SU-DHL-6 (cell line): ENCODE measurements around the gene UBXN4.

Source experiments
- H2AFZ ChIP-seq: fragments of 200-600 bp; sonication (generic); 2 replicates; pipeline ENCODE4 v1.6.1; 2014; ENCODE audit warnings: low read depth, mild to moderate bottlenecking, moderate library complexity, mixed read lengths, antibody characterized with exemption, low read length; ENCODE audit not compliant: severe bottlenecking
- H3F3A ChIP-seq: fragments of 200-600 bp; shearing (Covaris generic); 2 replicates; pipeline ENCODE4 v1.6.0; 2016; ENCODE audit warnings: antibody characterized with exemption, mild to moderate bottlenecking; ENCODE audit not compliant: insufficient read depth
- H3K27ac ChIP-seq: fragments of 200-600 bp; sonication (generic); 2 replicates; pipeline ENCODE4 v1.5.1; 2016; ENCODE audit warnings: low read depth, mild to moderate bottlenecking, low read length, moderate library complexity, mixed read lengths
- H3K27me3 ChIP-seq: fragments of 200-600 bp; sonication (generic), shearing (Covaris generic); 2 replicates; pipeline ENCODE4 v1.6.0; 2014; ENCODE audit warnings: mild to moderate bottlenecking, low read length
- H3K36me3 ChIP-seq: fragments of 200-600 bp; sonication (generic); 2 replicates; pipeline ENCODE4 v1.6.1; 2014; ENCODE audit warnings: mild to moderate bottlenecking, low read length, mixed read lengths
- H3K4me2 ChIP-seq: fragments of 300-600, 200-600 bp; shearing (Covaris generic), sonication (generic); 2 replicates; pipeline ENCODE4 v1.6.0; 2014; ENCODE audit warnings: low read length, low read depth, mild to moderate bottlenecking; ENCODE audit not compliant: poor library complexity, severe bottlenecking
- H3K4me3 ChIP-seq: fragments of 200-600 bp; sonication (generic); 2 replicates; pipeline ENCODE4 v1.5.1; 2014; ENCODE audit warnings: antibody characterized with exemption, low read length, mild to moderate bottlenecking, mixed read lengths; ENCODE audit not compliant: insufficient read depth, poor library complexity, severe bottlenecking
- H3K79me2 ChIP-seq: fragments of 200-600 bp; sonication (generic); 2 replicates; pipeline ENCODE4 v1.6.1; 2014; ENCODE audit warnings: mild to moderate bottlenecking, low read length, moderate library complexity; ENCODE audit not compliant: insufficient read depth
- H3K9ac ChIP-seq: fragments of 200-600 bp; sonication (generic); 2 replicates; pipeline ENCODE4 v1.7.0; 2014; ENCODE audit warnings: mild to moderate bottlenecking, low read length
- H3K9me2 ChIP-seq: fragments of 200-600 bp; sonication (generic); replicated peaks from 2 replicates; pipeline ENCODE4 v1.6.1; 2014; ENCODE audit warnings: low read length; ENCODE audit not compliant: insufficient read depth
- H3K9me3 ChIP-seq: fragments of 200-600 bp; sonication (generic); 2 replicates; pipeline ENCODE4 v1.6.1; 2014; ENCODE audit warnings: low read length, mixed read lengths; ENCODE audit not compliant: insufficient read depth
- H4K20me1 ChIP-seq: fragments of 200-600 bp; sonication (generic); 2 replicates; pipeline ENCODE4 v1.6.1; 2014; ENCODE audit warnings: low read depth, mild to moderate bottlenecking, antibody characterized with exemption, low read length, moderate library complexity, mixed read lengths
- EZH2phosphoT487 ChIP-seq: fragments of 200-600 bp; sonication (generic), shearing (Covaris generic); conservative IDR thresholded peaks from 2 replicates; pipeline ENCODE4 v1.6.1; 2018; ENCODE audit warnings: mild to moderate bottlenecking, antibody characterized with exemption, low read length, moderate library complexity, mixed read lengths
- TF ChIP-seq, protein P1 (sequence below): fragments of 200-600 bp; sonication (generic); IDR thresholded peaks from one replicate; pipeline ENCODE4 v1.5.1; 2017; ENCODE audit warnings: antibody characterized with exemption, mild to moderate bottlenecking, low read length, moderate library complexity; ENCODE audit not compliant: insufficient read depth, poor library complexity, severe bottlenecking

Gene UBXN4

DNA sequence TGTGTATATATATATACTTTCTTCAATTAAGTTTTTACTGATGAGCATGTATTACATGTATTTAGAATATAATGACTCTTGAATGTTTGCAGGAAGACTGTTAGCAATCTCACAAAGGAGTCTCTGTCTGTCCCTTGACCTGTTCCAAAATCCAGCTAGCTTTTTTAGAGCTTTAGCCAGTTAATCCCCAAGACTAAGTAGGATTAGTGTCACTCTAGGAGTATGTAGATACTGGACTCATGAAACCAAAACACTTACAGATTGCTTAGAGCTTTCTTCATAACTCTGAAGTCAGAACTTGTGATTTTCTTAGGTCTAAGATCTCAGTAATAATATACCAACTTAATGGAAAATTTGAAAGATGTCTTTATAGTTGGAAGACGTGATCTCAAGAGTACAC, 2.2 kb downstream of the UBXN4 start:
- Histone ChIP-seq H3K27ac (no peak overlapping the region), H3K9me2 (no peaks in the 10 kb centered on the region), H4K20me1 (peaks cover 20% of the 10 kb centered on the region), H3K36me3 (peaks cover 6% of the 10 kb centered on the region; the same call in 1 of the 2 replicates), H3K79me2 (peaks cover 59% of the 10 kb centered on the region), H2AFZ (no peak overlapping the region), H3K4me2 (peak overlapping the region; percentile 77), H3K9me3 (no peaks in the 10 kb centered on the region), H3K27me3 (no peaks in the 10 kb centered on the region), H3F3A (no peaks in the 10 kb centered on the region; the same call in 1 of the 2 replicates), H3K9ac (peak overlapping the region; percentile 90; the same call in 1 of the 2 replicates), H3K4me3 (peak overlapping the region; percentile 68)
- no peak for TF ChIP-seq EZH2phosphoT487
- TF ChIP-seq, protein P1, sequence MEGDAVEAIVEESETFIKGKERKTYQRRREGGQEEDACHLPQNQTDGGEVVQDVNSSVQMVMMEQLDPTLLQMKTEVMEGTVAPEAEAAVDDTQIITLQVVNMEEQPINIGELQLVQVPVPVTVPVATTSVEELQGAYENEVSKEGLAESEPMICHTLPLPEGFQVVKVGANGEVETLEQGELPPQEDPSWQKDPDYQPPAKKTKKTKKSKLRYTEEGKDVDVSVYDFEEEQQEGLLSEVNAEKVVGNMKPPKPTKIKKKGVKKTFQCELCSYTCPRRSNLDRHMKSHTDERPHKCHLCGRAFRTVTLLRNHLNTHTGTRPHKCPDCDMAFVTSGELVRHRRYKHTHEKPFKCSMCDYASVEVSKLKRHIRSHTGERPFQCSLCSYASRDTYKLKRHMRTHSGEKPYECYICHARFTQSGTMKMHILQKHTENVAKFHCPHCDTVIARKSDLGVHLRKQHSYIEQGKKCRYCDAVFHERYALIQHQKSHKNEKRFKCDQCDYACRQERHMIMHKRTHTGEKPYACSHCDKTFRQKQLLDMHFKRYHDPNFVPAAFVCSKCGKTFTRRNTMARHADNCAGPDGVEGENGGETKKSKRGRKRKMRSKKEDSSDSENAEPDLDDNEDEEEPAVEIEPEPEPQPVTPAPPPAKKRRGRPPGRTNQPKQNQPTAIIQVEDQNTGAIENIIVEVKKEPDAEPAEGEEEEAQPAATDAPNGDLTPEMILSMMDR, result no peak

GRCh38 chr2:135744760-135745314, 3.2 kb downstream of the UBXN4 start:
- Histone ChIP-seq H3F3A (no peaks in the 10 kb centered on the region; the same call in 1 of the 2 replicates), H3K9me3 (no peaks in the 10 kb centered on the region), H3K4me3 (no peak overlapping the region), H3K27ac (no peak overlapping the region), H3K4me2 (peak overlapping the region; percentile 77), H4K20me1 (peaks cover 20% of the 10 kb centered on the region), H3K36me3 (peaks cover 8% of the 10 kb centered on the region; the same call in 1 of the 2 replicates), H3K27me3 (no peaks in the 10 kb centered on the region), H3K9ac (no peak overlapping the region), H2AFZ (no peak overlapping the region), H3K79me2 (peaks cover 59% of the 10 kb centered on the region), H3K9me2 (no peaks in the 10 kb centered on the region)
- no peak for TF ChIP-seq EZH2phosphoT487
- TF ChIP-seq, protein P1, result peak; percentile 25

GRCh38 chr2:135745545-135745944, 3.9 kb downstream of the UBXN4 start:
- Histone ChIP-seq H3K4me2 (no peak overlapping the region), H3K27ac (no peak overlapping the region)

More at GRCh38 chr2:135745545-135745944, 3.9 kb downstream of the UBXN4 start:
- Histone ChIP-seq H3K9me3 (no peaks in the 10 kb centered on the region), H3K27me3 (no peaks in the 10 kb centered on the region), H2AFZ (no peak overlapping the region), H4K20me1 (peaks cover 20% of the 10 kb centered on the region), H3K9ac (no peak overlapping the region), H3F3A (no peaks in the 10 kb centered on the region; the same call in 1 of the 2 replicates), H3K4me3 (no peak overlapping the region), H3K36me3 (peaks cover 9% of the 10 kb centered on the region; the same call in 1 of the 2 replicates), H3K79me2 (peaks cover 59% of the 10 kb centered on the region), H3K9me2 (no peaks in the 10 kb centered on the region)
- TF ChIP-seq, protein P1, result no peak
- TF ChIP-seq EZH2phosphoT487, result no peak
